HEK293T (cell line): ENCODE measurements around the gene TTLL3.

Source experiments
- ARNT ChIP-seq: fragments of 450-650 bp; IDR thresholded peaks from 2 replicates; pipeline ENCODE4 v1.6.1; 2017; ENCODE audit warnings: mild to moderate bottlenecking
- FOXM1 ChIP-seq: fragments of 450-650 bp; IDR thresholded peaks from 2 replicates; pipeline ENCODE4 v1.6.1; 2017; ENCODE audit warnings: mild to moderate bottlenecking, borderline replicate concordance
- HDGF ChIP-seq: fragments of 450-650 bp; IDR thresholded peaks from 2 replicates; pipeline ENCODE4 v1.6.1; 2017; ENCODE audit warnings: antibody characterized with exemption, borderline replicate concordance
- SUZ12 ChIP-seq: fragments of 450-650 bp; IDR thresholded peaks from 2 replicates; pipeline ENCODE4 v1.6.1; 2016; ENCODE audit warnings: mild to moderate bottlenecking

GRCh38 chr3:9770276-9770812 is 39.7 kb upstream of the TTLL3 start:
- TF ChIP-seq SUZ12 (no peak), FOXM1 (no peak), HDGF (no peak), ARNT (no peak)
